Panc1 (cell line): ENCODE data around the gene EHHADH. TPM values are rescaled to one million over a fixed set of nuclear protein-coding genes. Genes with fewer than 3 reads are reported as not detected.

Experiments
- ATAC-seq: fragments of 200-7000 bp; cut with Tn5 transposase; 2 replicates; pipeline ENCODE4 v1.9.1; 2020; ENCODE audit warnings: mild to moderate bottlenecking, moderate library complexity
- BruUV-seq: library from RNA; stranded (reverse); fragments of 400-500 nt; replicated peaks from 2 replicates; lab custom pipeline; 2021; lab: Mats Ljungman, UMichigan
- CTCF ChIA-PET: fragments of 300-600 bp; sonication (Branson Sonifier 250); formaldehyde crosslinking; loops from one replicate; lab custom pipeline; 2022; ENCODE audit warnings: antibody characterized with exemption; lab: Charles Lee
- POLR2A ChIA-PET: fragments of 300-600 bp; sonication (Branson Sonifier 250); formaldehyde crosslinking; loops from one replicate; lab custom pipeline; 2022; ENCODE audit warnings: antibody characterized with exemption; lab: Charles Lee
- DNase-seq: peaks from one replicate; pipeline ENCODE4 v3.0.0-alpha.2; 2010; ENCODE audit warnings: low read depth, low spot score
- H3K27ac ChIP-seq: 2 replicates; pipeline ENCODE4 v1.5.1; 2011; ENCODE audit warnings: mild to moderate bottlenecking, low read length, inconsistent platforms
- H3K27me3 ChIP-seq: fragments of 200-500 bp; sonication (Bioruptor generic); 2 replicates; pipeline ENCODE4 v1.6.0; 2014; ENCODE audit warnings: low read length, inconsistent platforms; ENCODE audit not compliant: control insufficient read depth, insufficient read depth
- H3K36me3 ChIP-seq: fragments of 200-500 bp; sonication (Bioruptor generic); 2 replicates; pipeline ENCODE4 v1.5.1; 2014; ENCODE audit warnings: inconsistent platforms, mild to moderate bottlenecking, low read length, moderate library complexity; ENCODE audit not compliant: control insufficient read depth, insufficient read depth
- H3K4me1 ChIP-seq: 2 replicates; pipeline ENCODE4 v1.5.1; 2011; ENCODE audit warnings: inconsistent platforms, mild to moderate bottlenecking, low read length, moderate library complexity; ENCODE audit not compliant: control insufficient read depth, insufficient read depth
- H3K4me3 ChIP-seq, 2 experiments: 2 replicates each; pipeline ENCODE4 v1.5.1; 2011 to 2012; ENCODE audit warnings: low read depth in 2 of 2, low read length in 2 of 2, mild to moderate bottlenecking in 2 of 2, inconsistent platforms in 1 of 2, moderate library complexity in 1 of 2
- H3K9me3 ChIP-seq: fragments of 200-500 bp; sonication (Bioruptor generic); 2 replicates; pipeline ENCODE4 v1.5.1; 2014; ENCODE audit warnings: low read depth, mild to moderate bottlenecking, inconsistent platforms, low read length, moderate library complexity; ENCODE audit not compliant: control insufficient read depth, insufficient read depth
- CTCF ChIP-seq: fragments of 450-650 bp; IDR thresholded peaks from 2 replicates; pipeline ENCODE4 v1.5.1; 2017; ENCODE audit warnings: mild to moderate bottlenecking
- POLR2AphosphoS5 ChIP-seq: IDR thresholded peaks from 2 replicates; pipeline ENCODE4 v1.6.1; 2012; ENCODE audit warnings: mild to moderate bottlenecking, low read depth, low read length, moderate library complexity
- REST ChIP-seq, 2 experiments: IDR thresholded peaks; 2 replicates each; pipeline ENCODE4 v1.6.1; 2011 to 2012; ENCODE audit warnings: low read depth in 2 of 2, control low read depth in 1 of 2, low read length in 1 of 2, mild to moderate bottlenecking in 1 of 2, moderate library complexity in 1 of 2; ENCODE audit not compliant: insufficient read depth in 1 of 2
- SIN3A ChIP-seq: IDR thresholded peaks from 2 replicates; pipeline ENCODE4 v1.6.1; 2012; ENCODE audit warnings: low read depth, mild to moderate bottlenecking, low read length, moderate library complexity, borderline replicate concordance; ENCODE audit not compliant: insufficient read depth
- TCF7L2 ChIP-seq: IDR thresholded peaks from 2 replicates; pipeline ENCODE4 v1.6.1; 2011; ENCODE audit warnings: mild to moderate bottlenecking, low read depth, low read length, inconsistent platforms
- in situ Hi-C: cut with HindIII; loops from 2 replicates; pipeline ENCODE4 v1.10.0; 2016; ENCODE audit warnings: low sequenced_read_pairs, low pct_unique_long_range_greater_than_20kb
- intact Hi-C: fragments of 100-400 bp; cut with micrococcal nuclease; formaldehyde crosslinking; loops from one replicate; pipeline ENCODE4 v1.10.0; 2022; ENCODE audit not compliant: unreplicated experiment
- total RNA-seq: library from RNA; stranded (reverse); gene quantifications from one replicate; pipeline ENCODE4 v1.2.1, GENCODE V29; 2021; ENCODE audit not compliant: unreplicated experiment

EHHADH gene
- total RNA-seq, 1 experiment from 2014 or later: 7.8 TPM

- TF ChIP-seq CTCF (no peak), POLR2AphosphoS5 (no peak), SIN3A (no peak), REST (IDR thresholded peaks at IDR 0.05; ENCODE audit: insufficient read depth in 1 of 2, low read depth in 2 of 2, low read length in 1 of 2) (no peak), TCF7L2 (no peak)
- no peak overlapping the region for H3K27ac ChIP-seq
- H3K36me3 ChIP-seq: no peaks in the 10 kb centered on the region
- H3K4me3 ChIP-seq: no peak overlapping the region
- H3K9me3 ChIP-seq: no peaks in the 10 kb centered on the region
- H3K4me1 ChIP-seq: no peaks in the 10 kb centered on the region
- DNase-seq (no peak), ATAC-seq (no peak)
- in situ Hi-C loops (no loop called here), intact Hi-C loops (no loop called here)
- no TSS peak for BruUV-seq
- H3K27me3 ChIP-seq: no peaks in the 10 kb centered on the region
- POLR2A ChIA-PET: no interaction called here
- CTCF ChIA-PET: no interaction called here
Observed at GRCh38 chr3:185197068-185197467, 56.8 kb downstream of the EHHADH start.

GRCh38 chr3:185195652-185196051, 58.2 kb downstream of the EHHADH start:
- no peak overlapping the region for H3K27ac ChIP-seq
- TF ChIP-seq CTCF: no peak
- DNase-seq (no peak), ATAC-seq (no peak)
- no peaks in the 10 kb centered on the region for H3K27me3 ChIP-seq
- no peaks in the 10 kb centered on the region for H3K36me3 ChIP-seq
- CTCF ChIA-PET: no interaction called here
- no peak overlapping the region for H3K4me3 ChIP-seq
- BruUV-seq: no TSS peak
- intact Hi-C loops: no loop called here
- in situ Hi-C loops: no loop called here
- POLR2A ChIA-PET: no interaction called here
- H3K4me1 ChIP-seq: no peaks in the 10 kb centered on the region
- H3K9me3 ChIP-seq: no peaks in the 10 kb centered on the region

GRCh38 chr3:185188816-185189215, 65.0 kb downstream of the EHHADH start:
- no peaks in the 10 kb centered on the region for H3K36me3 ChIP-seq
- no peaks in the 10 kb centered on the region for H3K4me1 ChIP-seq
- ChIA-PET CTCF (no interaction called here), POLR2A (no interaction called here)
- H3K9me3 ChIP-seq: no peaks in the 10 kb centered on the region
- in situ Hi-C loops: no loop called here
- peaks cover 4% of the 10 kb centered on the region; the same call in 1 of the 2 replicates for H3K27me3 ChIP-seq
- BruUV-seq: no TSS peak
- ATAC-seq (no peak), DNase-seq (no peak)
- no peak overlapping the region for H3K4me3 ChIP-seq
- intact Hi-C loops: no loop called here
- no peak for TF ChIP-seq REST (IDR thresholded peaks at IDR 0.05; ENCODE audit: insufficient read depth in 1 of 2, low read depth in 2 of 2, low read length in 1 of 2)
- no peak for TF ChIP-seq POLR2AphosphoS5
- no peak for TF ChIP-seq TCF7L2
- TF ChIP-seq CTCF: no peak
- no peak for TF ChIP-seq SIN3A
- H3K27ac ChIP-seq: no peak overlapping the region
